Measurements from ENCODE around the gene SMARCA2.

The SMARCA2 gene

DNA sequence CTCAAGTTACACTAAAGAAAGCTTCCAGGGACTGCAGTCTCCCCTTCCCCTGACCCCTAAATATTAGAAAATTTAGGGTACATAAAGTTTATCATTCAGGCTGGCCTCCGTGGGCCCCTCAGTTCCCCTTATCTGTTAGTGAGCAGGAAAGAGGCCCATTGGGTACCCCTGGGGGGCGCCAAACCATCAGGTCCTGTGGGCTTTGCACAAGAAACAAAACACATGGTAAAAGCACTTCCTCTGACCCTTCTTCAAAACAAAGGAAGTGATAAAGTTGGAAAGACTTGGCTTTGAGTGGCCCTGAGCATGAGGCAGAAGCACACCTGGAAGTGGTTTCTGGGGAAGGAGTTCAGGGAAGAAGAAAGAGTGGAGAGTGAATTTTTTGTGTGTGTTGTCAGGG lies 213.0 kb downstream of the SMARCA2 start:
- H3K27ac ChIP-seq: no peak overlapping the region
- TF ChIP-seq, protein P1, sequence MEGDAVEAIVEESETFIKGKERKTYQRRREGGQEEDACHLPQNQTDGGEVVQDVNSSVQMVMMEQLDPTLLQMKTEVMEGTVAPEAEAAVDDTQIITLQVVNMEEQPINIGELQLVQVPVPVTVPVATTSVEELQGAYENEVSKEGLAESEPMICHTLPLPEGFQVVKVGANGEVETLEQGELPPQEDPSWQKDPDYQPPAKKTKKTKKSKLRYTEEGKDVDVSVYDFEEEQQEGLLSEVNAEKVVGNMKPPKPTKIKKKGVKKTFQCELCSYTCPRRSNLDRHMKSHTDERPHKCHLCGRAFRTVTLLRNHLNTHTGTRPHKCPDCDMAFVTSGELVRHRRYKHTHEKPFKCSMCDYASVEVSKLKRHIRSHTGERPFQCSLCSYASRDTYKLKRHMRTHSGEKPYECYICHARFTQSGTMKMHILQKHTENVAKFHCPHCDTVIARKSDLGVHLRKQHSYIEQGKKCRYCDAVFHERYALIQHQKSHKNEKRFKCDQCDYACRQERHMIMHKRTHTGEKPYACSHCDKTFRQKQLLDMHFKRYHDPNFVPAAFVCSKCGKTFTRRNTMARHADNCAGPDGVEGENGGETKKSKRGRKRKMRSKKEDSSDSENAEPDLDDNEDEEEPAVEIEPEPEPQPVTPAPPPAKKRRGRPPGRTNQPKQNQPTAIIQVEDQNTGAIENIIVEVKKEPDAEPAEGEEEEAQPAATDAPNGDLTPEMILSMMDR (IDR thresholded peaks at IDR 0.05): peak; percentile 52
- TF ChIP-seq ZFX (IDR thresholded peaks at IDR 0.05; ENCODE audit: borderline replicate concordance): no peak

DNA sequence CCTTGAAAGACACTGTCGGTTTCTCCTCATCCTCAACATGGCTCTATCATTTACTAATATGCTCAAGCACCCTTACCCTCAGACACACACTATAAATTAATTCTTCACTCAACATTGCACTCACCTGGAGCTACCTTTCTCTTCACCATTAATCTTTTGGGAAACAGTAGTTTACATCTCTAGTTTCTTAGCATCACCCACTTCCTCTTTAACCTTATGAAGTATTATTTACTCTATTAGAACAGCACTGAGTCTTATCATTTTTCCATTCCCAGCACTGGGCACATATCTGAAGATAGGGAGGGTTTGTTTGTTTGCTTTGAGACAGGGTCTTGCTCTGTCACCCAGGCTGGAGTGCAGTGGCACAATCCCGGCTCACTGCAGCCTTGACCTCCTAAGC lies 213.5 kb downstream of the SMARCA2 start:
- no peak for TF ChIP-seq ZFX (IDR thresholded peaks at IDR 0.05; ENCODE audit: borderline replicate concordance)
- TF ChIP-seq, protein P1 (IDR thresholded peaks at IDR 0.05): no peak
- H3K27ac ChIP-seq: no peak overlapping the region

DNA sequence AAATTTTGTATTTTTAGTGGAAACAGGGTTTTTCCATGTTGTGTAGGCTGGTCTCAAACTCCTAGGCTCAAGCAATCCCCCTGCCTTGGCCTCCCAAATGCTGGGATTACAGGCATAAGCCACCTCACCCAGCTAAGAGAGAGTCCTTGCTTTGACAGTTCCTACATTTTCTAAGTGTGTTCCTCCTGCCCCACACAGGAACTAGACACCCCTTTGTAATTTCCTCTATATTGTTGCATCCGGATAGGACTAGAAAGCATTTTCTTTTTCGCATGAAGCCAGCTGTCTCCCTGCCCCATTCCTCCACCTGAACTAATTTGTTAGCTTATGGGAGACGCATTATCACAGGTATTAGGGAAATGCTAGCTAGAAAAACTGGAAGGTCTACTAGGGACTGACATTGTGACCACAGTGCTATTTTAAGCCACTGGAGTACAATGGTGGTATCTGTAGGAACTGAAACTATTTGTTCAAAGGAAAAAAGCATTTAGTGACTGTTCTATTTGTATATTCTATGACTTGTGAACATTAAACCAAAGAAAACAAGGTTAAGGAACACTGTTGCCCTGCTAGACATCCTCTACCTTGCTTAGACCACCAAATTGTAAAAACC lies 214.1 kb downstream of the SMARCA2 start:
- TF ChIP-seq, protein P1 (IDR thresholded peaks at IDR 0.05): no peak
- no peak for TF ChIP-seq ZFX (IDR thresholded peaks at IDR 0.05; ENCODE audit: borderline replicate concordance)
- H3K27ac ChIP-seq: no peak overlapping the region

DNA sequence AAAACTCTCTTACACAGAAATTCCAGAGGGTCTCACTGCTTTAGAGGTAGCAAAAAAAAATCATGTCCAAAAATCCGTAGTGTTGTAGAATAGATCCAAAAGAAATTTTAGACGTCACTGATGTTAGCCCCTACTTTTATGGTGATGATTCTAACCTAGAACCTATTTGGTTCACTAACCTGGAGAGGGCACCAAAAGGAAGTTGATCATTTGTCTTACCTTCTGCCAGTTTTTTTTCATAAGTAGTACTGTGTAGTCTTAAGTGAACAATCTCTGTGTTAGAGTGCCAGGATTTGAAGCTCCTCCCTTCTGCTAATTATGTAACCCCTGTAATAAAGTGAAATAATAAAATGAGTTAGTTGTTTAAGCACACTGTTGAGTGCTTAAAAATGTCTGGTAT lies 215.2 kb downstream of the SMARCA2 start:
- H3K27ac ChIP-seq: no peak overlapping the region
- TF ChIP-seq ZFX (IDR thresholded peaks at IDR 0.05; ENCODE audit: borderline replicate concordance): no peak
- TF ChIP-seq, protein P1 (IDR thresholded peaks at IDR 0.05): no peak

DNA sequence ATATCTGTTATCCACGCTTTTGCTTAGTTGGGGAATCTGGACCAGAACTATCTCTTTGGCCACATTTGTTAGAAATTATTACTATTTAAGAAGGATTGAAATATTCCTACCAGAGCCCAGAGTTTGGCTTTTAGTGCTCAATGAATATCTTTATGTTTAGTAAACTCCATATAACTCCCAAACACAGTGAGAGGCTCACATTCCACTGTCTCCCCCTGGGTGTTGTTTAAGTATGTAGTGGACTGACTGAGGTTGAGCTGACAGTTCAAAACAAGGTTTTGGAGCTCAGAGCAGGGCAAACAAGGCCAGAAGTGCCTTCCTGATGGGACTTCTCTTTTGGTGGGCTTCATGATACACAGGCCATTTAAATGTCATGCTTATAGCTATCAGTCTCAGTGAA lies 216.0 kb downstream of the SMARCA2 start:
- no peak for TF ChIP-seq ZFX (IDR thresholded peaks at IDR 0.05; ENCODE audit: borderline replicate concordance)
- TF ChIP-seq, protein P1 (IDR thresholded peaks at IDR 0.05): no peak
- H3K27ac ChIP-seq: no peak overlapping the region

DNA sequence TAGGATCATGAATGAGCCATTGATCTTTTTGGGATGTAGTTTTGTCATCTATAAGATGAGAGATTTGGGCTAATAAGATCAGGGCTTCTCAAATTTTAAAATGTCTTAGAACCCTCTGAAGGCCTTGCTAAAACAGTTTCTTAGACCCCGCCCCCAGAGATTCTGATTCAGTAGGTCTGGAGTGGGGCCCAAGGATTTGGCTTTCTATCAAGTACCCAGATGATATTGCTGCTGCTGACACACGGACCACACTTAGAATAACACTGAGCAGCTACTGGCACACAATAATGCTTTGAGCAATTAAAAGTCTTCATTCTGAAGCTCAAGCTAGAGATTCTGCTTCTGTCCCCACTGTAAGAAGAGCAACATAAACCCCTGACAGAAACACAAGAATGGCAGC lies 216.7 kb downstream of the SMARCA2 start:
- no peak overlapping the region for H3K27ac ChIP-seq
- TF ChIP-seq ZFX (IDR thresholded peaks at IDR 0.05; ENCODE audit: borderline replicate concordance): no peak
- TF ChIP-seq, protein P1 (IDR thresholded peaks at IDR 0.05): no peak

DNA sequence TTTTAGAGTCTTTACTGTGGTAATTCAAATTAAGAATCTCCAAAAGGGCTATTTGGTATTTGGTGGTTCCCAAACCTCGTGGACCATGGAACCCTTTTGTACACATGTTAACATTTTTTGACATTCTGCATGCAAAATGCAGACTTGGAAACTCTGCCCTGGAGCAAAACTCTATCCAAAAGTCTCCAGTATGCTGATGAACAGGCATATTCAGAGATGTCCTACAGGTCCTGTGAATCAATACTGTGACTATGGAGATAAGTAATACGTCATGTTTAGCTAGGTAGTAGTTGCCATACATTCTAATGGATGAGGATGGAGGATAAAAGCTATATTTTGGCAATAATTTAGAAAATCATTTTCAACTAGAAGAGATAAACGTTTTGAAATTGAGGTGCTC lies 218.1 kb downstream of the SMARCA2 start:
- TF ChIP-seq, protein P1 (IDR thresholded peaks at IDR 0.05): no peak
- TF ChIP-seq ZFX (IDR thresholded peaks at IDR 0.05; ENCODE audit: borderline replicate concordance): no peak

More for the DNA sequence above, 218.1 kb downstream of the SMARCA2 start:
- H3K27ac ChIP-seq: no peak overlapping the region
